OCI-LY1 (cell line): ENCODE results near the gene NBDY.
A peak's percentile ranks its signal among the peaks of the same experiment; 100 is the strongest.
"Not testable (repeated sequence)": the region's sequence is repeated elsewhere in the genome, so short reads cannot be mapped to it uniquely, and the experiment has no call there.

ENCODE experiments used
- H2AFZ ChIP-seq: fragments of 200-600 bp; sonication (generic), shearing (Covaris generic); 2 replicates; pipeline ENCODE4 v1.6.0; 2014; ENCODE audit warnings: antibody characterized with exemption, mild to moderate bottlenecking, low read length
- H3F3A ChIP-seq: fragments of 200-600 bp; sonication (generic), shearing (Covaris generic); 2 replicates; pipeline ENCODE4 v1.6.0; 2014; ENCODE audit warnings: mild to moderate bottlenecking, antibody characterized with exemption, low read length, moderate library complexity; ENCODE audit not compliant: insufficient read depth
- H3K27ac ChIP-seq: fragments of 200-600 bp; sonication (generic); 2 replicates; pipeline ENCODE4 v1.5.1; 2014; ENCODE audit warnings: low read length, mixed run types, mild to moderate bottlenecking, low read depth; ENCODE audit not compliant: poor library complexity, severe bottlenecking
- H3K27me3 ChIP-seq: fragments of 200-600 bp; sonication (generic); 2 replicates; pipeline ENCODE4 v1.6.0; 2014; ENCODE audit warnings: antibody characterized with exemption, mild to moderate bottlenecking, low read length, moderate library complexity; ENCODE audit not compliant: insufficient read depth
- H3K36me3 ChIP-seq: fragments of 200-600 bp; sonication (generic); 2 replicates; pipeline ENCODE4 v1.6.1; 2014; ENCODE audit warnings: mild to moderate bottlenecking, antibody characterized with exemption, low read length, moderate library complexity, mixed read lengths; ENCODE audit not compliant: insufficient read depth
- H3K4me1 ChIP-seq: fragments of 200-600 bp; sonication (generic); 2 replicates; pipeline ENCODE4 v1.5.1; 2014; ENCODE audit warnings: mild to moderate bottlenecking, low read length, moderate library complexity; ENCODE audit not compliant: insufficient read depth, severe bottlenecking
- H3K4me2 ChIP-seq: fragments of 200-600 bp; sonication (generic), shearing (Covaris generic); 2 replicates; pipeline ENCODE4 v1.6.1; 2014; ENCODE audit warnings: low read length
- H3K4me3 ChIP-seq: fragments of 200-600 bp; sonication (generic); 2 replicates; pipeline ENCODE4 v1.5.1; 2014; ENCODE audit warnings: low read length, low read depth, mild to moderate bottlenecking, mixed read lengths; ENCODE audit not compliant: poor library complexity, severe bottlenecking
- H3K79me2 ChIP-seq: fragments of 200-600 bp; shearing (Covaris generic); 2 replicates; pipeline ENCODE4 v1.6.1; 2016; ENCODE audit warnings: mixed run types, low read length, mixed read lengths; ENCODE audit not compliant: insufficient read depth
- H3K9ac ChIP-seq: fragments of 200-600 bp; sonication (generic), shearing (Covaris generic); 2 replicates; pipeline ENCODE4 v1.6.1; 2014; ENCODE audit warnings: mild to moderate bottlenecking, low read length, mixed read lengths
- H3K9me2 ChIP-seq: fragments of 200-600 bp; sonication (generic), shearing (Covaris generic); 2 replicates; pipeline ENCODE4 v1.6.1; 2014; ENCODE audit warnings: low read depth, mild to moderate bottlenecking, low read length, mixed read lengths
- H3K9me3 ChIP-seq: fragments of 200-600 bp; shearing (Covaris generic); 2 replicates; pipeline ENCODE4 v1.6.1; 2014; ENCODE audit warnings: low read length, mixed read lengths
- H4K20me1 ChIP-seq: fragments of 200-600 bp; sonication (generic), shearing (Covaris generic); 2 replicates; pipeline ENCODE4 v1.6.0; 2016; ENCODE audit warnings: mild to moderate bottlenecking, low read length; ENCODE audit not compliant: insufficient read depth
- CTCF ChIP-seq: fragments of 200-600 bp; sonication (generic), shearing (Covaris generic); IDR thresholded peaks from 2 replicates; pipeline ENCODE4 v1.5.1; 2017; ENCODE audit warnings: mild to moderate bottlenecking, antibody characterized with exemption, low read length, moderate library complexity, mixed read lengths
- EZH2 ChIP-seq: fragments of 200-600 bp; sonication (generic), shearing (Covaris generic); IDR thresholded peaks from 2 replicates; pipeline ENCODE4 v1.8.0; 2017; ENCODE audit warnings: borderline replicate concordance, mixed run types, mild to moderate bottlenecking, antibody characterized with exemption, low read length, moderate library complexity, mixed read lengths

The NBDY gene

GRCh38 chrX:56766554-56767347, 37.7 kb downstream of the NBDY start:
- H3K4me2 ChIP-seq: no peak overlapping the region
- H3K9me2 ChIP-seq: no peaks in the 10 kb centered on the region
- no peak overlapping the region for H3K9ac ChIP-seq
- H3F3A ChIP-seq: no peaks in the 10 kb centered on the region
- H3K4me3 ChIP-seq: no peak overlapping the region
- H3K4me1 ChIP-seq: peaks cover 44% of the 10 kb centered on the region
- H3K36me3 ChIP-seq: no peaks in the 10 kb centered on the region
- no peaks in the 10 kb centered on the region for H3K27me3 ChIP-seq
- H3K27ac ChIP-seq: peak overlapping the region; percentile 96
- no peak overlapping the region for H2AFZ ChIP-seq
- H4K20me1 ChIP-seq: no peaks in the 10 kb centered on the region
- no peaks in the 10 kb centered on the region for H3K9me3 ChIP-seq
- H3K79me2 ChIP-seq: no peaks in the 10 kb centered on the region
- TF ChIP-seq CTCF (no peak), EZH2 (no peak)

- H3K9ac ChIP-seq, H2AFZ ChIP-seq: not testable (repeated sequence)
These were observed 38.5 kb downstream of the NBDY start for GRCh38 chrX:56767348-56768119.

GRCh38 chrX:56768120-56768660, 39.1 kb downstream of the NBDY start:
- H3K27me3 ChIP-seq, H3K36me3 ChIP-seq, H3K27ac ChIP-seq, H3K4me2 ChIP-seq, H3K9me2 ChIP-seq, H3K9ac ChIP-seq, H3K79me2 ChIP-seq, H3K4me3 ChIP-seq, H3K9me3 ChIP-seq, H2AFZ ChIP-seq, H3F3A ChIP-seq, H4K20me1 ChIP-seq: not testable (repeated sequence)
- peaks cover 30% of the 10 kb centered on the region for H3K4me1 ChIP-seq

More at GRCh38 chrX:56767348-56768119, 38.5 kb downstream of the NBDY start:
- not testable (repeated sequence) for H3K4me2 ChIP-seq, H4K20me1 ChIP-seq, H3K36me3 ChIP-seq, H3K9me2 ChIP-seq, H3K27me3 ChIP-seq, H3K27ac ChIP-seq, H3K4me3 ChIP-seq, H3F3A ChIP-seq, H3K9me3 ChIP-seq, H3K79me2 ChIP-seq
- peaks cover 36% of the 10 kb centered on the region for H3K4me1 ChIP-seq

GRCh38 chrX:56772675-56773521, 43.9 kb downstream of the NBDY start:
- H3K9me3 ChIP-seq, H3K9me2 ChIP-seq, H3K4me2 ChIP-seq, H3F3A ChIP-seq, H3K27ac ChIP-seq, H3K4me3 ChIP-seq, H3K4me1 ChIP-seq, H3K79me2 ChIP-seq, H4K20me1 ChIP-seq, H3K27me3 ChIP-seq, H3K36me3 ChIP-seq, H3K9ac ChIP-seq, H2AFZ ChIP-seq: not testable (repeated sequence)

- not testable (repeated sequence) for H3K9me3 ChIP-seq, H3K27ac ChIP-seq, H3K9ac ChIP-seq, H3K36me3 ChIP-seq, H3K4me3 ChIP-seq, H3K79me2 ChIP-seq, H3K27me3 ChIP-seq, H3K4me1 ChIP-seq, H2AFZ ChIP-seq, H4K20me1 ChIP-seq, H3K9me2 ChIP-seq, H3F3A ChIP-seq, H3K4me2 ChIP-seq
These were observed 44.5 kb downstream of the NBDY start for GRCh38 chrX:56773522-56774060.
